GM12875 (cell line): ENCODE measurements around the gene CSF1.

Source experiments
- H3K4me3 ChIP-seq: one replicate; pipeline ENCODE4 v1.5.1; 2011; ENCODE audit warnings: low read depth, low read length, control low read depth
- TF ChIP-seq, protein P1 (sequence below): IDR thresholded peaks from 2 replicates; pipeline ENCODE4 v1.5.1; 2011; ENCODE audit warnings: low read depth, mild to moderate bottlenecking, control low read depth, inconsistent platforms, low read length, moderate library complexity, borderline replicate concordance; ENCODE audit not compliant: insufficient read depth

CSF1 gene

GRCh38 chr1:109927356-109927755, 16.7 kb downstream of the CSF1 start:
- H3K4me3 ChIP-seq = no peak overlapping the region
- TF ChIP-seq, protein P1, sequence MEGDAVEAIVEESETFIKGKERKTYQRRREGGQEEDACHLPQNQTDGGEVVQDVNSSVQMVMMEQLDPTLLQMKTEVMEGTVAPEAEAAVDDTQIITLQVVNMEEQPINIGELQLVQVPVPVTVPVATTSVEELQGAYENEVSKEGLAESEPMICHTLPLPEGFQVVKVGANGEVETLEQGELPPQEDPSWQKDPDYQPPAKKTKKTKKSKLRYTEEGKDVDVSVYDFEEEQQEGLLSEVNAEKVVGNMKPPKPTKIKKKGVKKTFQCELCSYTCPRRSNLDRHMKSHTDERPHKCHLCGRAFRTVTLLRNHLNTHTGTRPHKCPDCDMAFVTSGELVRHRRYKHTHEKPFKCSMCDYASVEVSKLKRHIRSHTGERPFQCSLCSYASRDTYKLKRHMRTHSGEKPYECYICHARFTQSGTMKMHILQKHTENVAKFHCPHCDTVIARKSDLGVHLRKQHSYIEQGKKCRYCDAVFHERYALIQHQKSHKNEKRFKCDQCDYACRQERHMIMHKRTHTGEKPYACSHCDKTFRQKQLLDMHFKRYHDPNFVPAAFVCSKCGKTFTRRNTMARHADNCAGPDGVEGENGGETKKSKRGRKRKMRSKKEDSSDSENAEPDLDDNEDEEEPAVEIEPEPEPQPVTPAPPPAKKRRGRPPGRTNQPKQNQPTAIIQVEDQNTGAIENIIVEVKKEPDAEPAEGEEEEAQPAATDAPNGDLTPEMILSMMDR = no peak

GRCh38 chr1:109927911-109928321, 17.3 kb downstream of the CSF1 start:
- H3K4me3 ChIP-seq = no peak overlapping the region
- TF ChIP-seq, protein P1 = no peak

- H3K4me3 ChIP-seq = no peak overlapping the region
- TF ChIP-seq, protein P1 = no peak
These were observed 18.0 kb downstream of the CSF1 start for GRCh38 chr1:109928591-109929111.

- TF ChIP-seq, protein P1 = no peak
- no peak overlapping the region for H3K4me3 ChIP-seq
These were observed 18.5 kb downstream of the CSF1 start for GRCh38 chr1:109929170-109929569.

DNA sequence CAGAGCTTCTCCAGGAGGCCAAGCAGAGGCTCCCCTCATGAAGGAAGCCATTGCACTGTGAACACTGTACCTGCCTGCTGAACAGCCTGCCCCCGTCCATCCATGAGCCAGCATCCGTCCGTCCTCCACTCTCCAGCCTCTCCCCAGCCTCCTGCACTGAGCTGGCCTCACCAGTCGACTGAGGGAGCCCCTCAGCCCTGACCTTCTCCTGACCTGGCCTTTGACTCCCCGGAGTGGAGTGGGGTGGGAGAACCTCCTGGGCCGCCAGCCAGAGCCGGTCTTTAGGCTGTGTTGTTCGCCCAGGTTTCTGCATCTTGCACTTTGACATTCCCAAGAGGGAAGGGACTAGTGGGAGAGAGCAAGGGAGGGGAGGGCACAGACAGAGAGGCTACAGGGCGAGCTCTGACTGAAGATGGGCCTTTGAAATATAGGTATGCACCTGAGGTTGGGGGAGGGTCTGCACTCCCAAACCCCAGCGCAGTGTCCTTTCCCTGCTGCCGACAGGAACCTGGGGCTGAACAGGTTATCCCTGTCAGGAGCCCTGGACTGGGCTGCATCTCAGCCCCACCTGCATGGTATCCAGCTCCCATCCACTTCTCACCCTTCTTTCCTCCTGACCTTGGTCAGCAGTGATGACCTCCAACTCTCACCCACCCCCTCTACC, 19.1 kb downstream of the CSF1 start:
- no peak overlapping the region for H3K4me3 ChIP-seq
- TF ChIP-seq, protein P1 = no peak

DNA sequence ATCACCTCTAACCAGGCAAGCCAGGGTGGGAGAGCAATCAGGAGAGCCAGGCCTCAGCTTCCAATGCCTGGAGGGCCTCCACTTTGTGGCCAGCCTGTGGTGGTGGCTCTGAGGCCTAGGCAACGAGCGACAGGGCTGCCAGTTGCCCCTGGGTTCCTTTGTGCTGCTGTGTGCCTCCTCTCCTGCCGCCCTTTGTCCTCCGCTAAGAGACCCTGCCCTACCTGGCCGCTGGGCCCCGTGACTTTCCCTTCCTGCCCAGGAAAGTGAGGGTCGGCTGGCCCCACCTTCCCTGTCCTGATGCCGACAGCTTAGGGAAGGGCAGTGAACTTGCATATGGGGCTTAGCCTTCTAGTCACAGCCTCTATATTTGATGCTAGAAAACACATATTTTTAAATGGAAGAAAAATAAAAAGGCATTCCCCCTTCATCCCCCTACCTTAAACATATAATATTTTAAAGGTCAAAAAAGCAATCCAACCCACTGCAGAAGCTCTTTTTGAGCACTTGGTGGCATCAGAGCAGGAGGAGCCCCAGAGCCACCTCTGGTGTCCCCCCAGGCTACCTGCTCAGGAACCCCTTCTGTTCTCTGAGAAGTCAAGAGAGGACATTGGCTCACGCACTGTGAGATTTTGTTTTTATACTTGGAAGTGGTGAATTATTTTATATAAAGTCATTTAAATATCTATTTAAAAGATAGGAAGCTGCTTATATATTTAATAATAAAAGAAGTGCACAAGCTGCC, 19.8 kb downstream of the CSF1 start:
- no peak overlapping the region for H3K4me3 ChIP-seq
- TF ChIP-seq, protein P1 = no peak

DNA sequence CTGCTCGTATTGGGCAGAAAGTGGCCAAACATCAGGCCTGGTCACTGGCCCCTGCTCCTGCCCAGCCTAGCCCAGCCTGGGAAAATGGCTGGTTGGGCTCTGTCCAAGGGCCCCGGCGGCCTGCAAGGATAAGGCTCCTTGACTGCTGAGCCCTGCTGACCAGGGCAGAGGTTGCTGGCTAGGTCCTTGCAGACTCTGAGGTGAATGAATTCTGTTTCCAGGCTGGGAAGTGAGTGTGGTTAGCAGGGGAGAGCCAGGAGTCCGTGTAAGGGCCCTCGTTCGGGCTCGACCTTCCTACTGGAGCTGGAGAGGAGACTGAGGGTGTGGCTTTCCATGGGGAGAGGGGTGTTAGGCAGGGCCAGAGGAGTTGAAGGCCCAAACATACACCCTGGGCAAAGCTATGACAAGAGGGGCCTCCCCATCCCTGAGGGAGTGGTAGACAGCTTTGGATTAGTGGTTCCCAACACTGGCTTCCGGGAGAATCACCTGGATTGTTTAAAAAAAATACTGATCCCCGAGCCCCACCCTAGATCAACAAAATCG, 20.6 kb downstream of the CSF1 start:
- H3K4me3 ChIP-seq = no peak overlapping the region
- TF ChIP-seq, protein P1 = no peak
